ENCODE measurements around the gene SAMSN1. TPM values are rescaled to one million over a fixed set of nuclear protein-coding genes. Genes with fewer than 3 reads are reported as not detected.
"Not testable (repeated sequence)": the region's sequence is repeated elsewhere in the genome, so short reads cannot be mapped to it uniquely, and the experiment has no call there.

The SAMSN1 gene
- total and polyA plus RNA-seq, 8 donors = 1.6 to 21.6 (median 11.1) TPM; not detected in 1

- WGBS, 5 donors = 68 to 75% (median 73%) methylated on average over 5 of the region's 5 CpGs
- intact Hi-C loops (cut with DNase I; ENCODE audit: low total_unique reads) = no loop called here
- H3K4me3 ChIP-seq = no peak overlapping the region
- H3K4me1 ChIP-seq = peaks cover 0 to 23% (median 0%) of the 10 kb centered on the region in 4 donors
- peak overlapping the region in 2 of 5 donors; percentile 32 to 44 for H3K27ac ChIP-seq
- H3K27me3 ChIP-seq = no peaks in the 10 kb centered on the region
- DNase-seq = peak in 1 of 2 donors; percentile 14
- H3K36me3 ChIP-seq = no peaks in the 10 kb centered on the region
- H3K9me3 ChIP-seq = no peaks in the 10 kb centered on the region
- no peak for TF ChIP-seq CTCF (IDR thresholded peaks at IDR 0.05)
- TF ChIP-seq EP300 (IDR thresholded peaks at IDR 0.05) = no peak
- TF ChIP-seq POLR2A (IDR thresholded peaks at IDR 0.05) = no peak
- TF ChIP-seq POLR2AphosphoS5 (IDR thresholded peaks at IDR 0.05) = no peak
Observed at GRCh38 chr21:14523234-14523633, 22.9 kb downstream of the SAMSN1 start.

GRCh38 chr21:14522736-14523135 lies 23.4 kb downstream of the SAMSN1 start:
- peaks cover 0 to 22% (median 0%) of the 10 kb centered on the region in 4 donors for H3K4me1 ChIP-seq
- H3K27ac ChIP-seq = peak overlapping the region in 2 of 5 donors; percentile 32 to 44
- no peak for DNase-seq
- no peak for TF ChIP-seq POLR2AphosphoS5 (IDR thresholded peaks at IDR 0.05)
- 70 to 95% (median 82%) methylated on average over 2 of the region's 2 CpGs for WGBS, 5 donors
- no peaks in the 10 kb centered on the region for H3K27me3 ChIP-seq
- no peak overlapping the region for H3K4me3 ChIP-seq
- H3K9me3 ChIP-seq = no peaks in the 10 kb centered on the region
- no peaks in the 10 kb centered on the region for H3K36me3 ChIP-seq
- intact Hi-C loops (cut with DNase I; ENCODE audit: low total_unique reads) = no loop called here

GRCh38 chr21:14520535-14520934 lies 25.6 kb downstream of the SAMSN1 start:
- DNase-seq = no peak
- Histone ChIP-seq H3K36me3 (no peaks in the 10 kb centered on the region), H3K27me3 (no peaks in the 10 kb centered on the region), H3K27ac (peak overlapping the region in 2 of 5 donors; percentile 42 to 57), H3K9me3 (no peaks in the 10 kb centered on the region), H3K4me3 (no peak overlapping the region), H3K4me1 (peaks cover 0 to 5% (median 0%) of the 10 kb centered on the region in 4 donors)
- intact Hi-C loops (cut with DNase I; ENCODE audit: low total_unique reads) = no loop called here
- WGBS, 5 donors = 51 to 60% (median 56%) methylated on average over 7 of the region's 7 CpGs
- no peak for TF ChIP-seq CTCF (IDR thresholded peaks at IDR 0.05)
- no peak for TF ChIP-seq POLR2AphosphoS5 (IDR thresholded peaks at IDR 0.05)
- TF ChIP-seq POLR2A (IDR thresholded peaks at IDR 0.05) = no peak
- TF ChIP-seq EP300 (IDR thresholded peaks at IDR 0.05) = no peak

- no peak for DNase-seq
- no peak overlapping the region for H3K4me3 ChIP-seq
- WGBS, 5 donors = 73 to 85% (median 74%) methylated on average over 1 of the region's 1 CpG
- H3K4me1 ChIP-seq = peaks cover 0 to 5% (median 0%) of the 10 kb centered on the region in 4 donors
- TF ChIP-seq EP300 (IDR thresholded peaks at IDR 0.05) (no peak), CTCF (IDR thresholded peaks at IDR 0.05) (no peak), POLR2A (IDR thresholded peaks at IDR 0.05) (no peak), POLR2AphosphoS5 (IDR thresholded peaks at IDR 0.05) (no peak)
- no peaks in the 10 kb centered on the region for H3K9me3 ChIP-seq
- H3K27me3 ChIP-seq = no peaks in the 10 kb centered on the region
- H3K27ac ChIP-seq = no peak overlapping the region
- intact Hi-C loops (cut with DNase I; ENCODE audit: low total_unique reads) = no loop called here
- H3K36me3 ChIP-seq = no peaks in the 10 kb centered on the region
Observed at GRCh38 chr21:14519000-14519399, 27.1 kb downstream of the SAMSN1 start.

GRCh38 chr21:14513804-14514203 lies 32.3 kb downstream of the SAMSN1 start:
- no peak for DNase-seq
- Histone ChIP-seq H3K27ac (no peak overlapping the region), H3K27me3 (no peaks in the 10 kb centered on the region), H3K4me3 (no peak overlapping the region), H3K9me3 (peaks cover 0 to 5% (median 0%) of the 10 kb centered on the region in 4 donors), H3K36me3 (peaks cover 0 to 19% (median 2%) of the 10 kb centered on the region in 4 donors), H3K4me1 (no peaks in the 10 kb centered on the region)
- WGBS, 5 donors = 86 to 98% (median 93%) methylated on average over 1 of the region's 1 CpG
- intact Hi-C loops (cut with DNase I; ENCODE audit: low total_unique reads) = no loop called here
- no peak for TF ChIP-seq EP300 (IDR thresholded peaks at IDR 0.05)
- TF ChIP-seq POLR2A (IDR thresholded peaks at IDR 0.05) = no peak
- no peak for TF ChIP-seq CTCF (IDR thresholded peaks at IDR 0.05)
- TF ChIP-seq POLR2AphosphoS5 (IDR thresholded peaks at IDR 0.05) = no peak

- 72 to 83% (median 78%) methylated on average over 2 of the region's 2 CpGs for WGBS, 5 donors
- H3K36me3 ChIP-seq = peaks cover 0 to 28% (median 2%) of the 10 kb centered on the region in 4 donors
- H3K4me3 ChIP-seq; H3K4me1 ChIP-seq; DNase-seq; H3K9me3 ChIP-seq; H3K27me3 ChIP-seq; H3K27ac ChIP-seq; intact Hi-C loops (cut with DNase I; ENCODE audit: low total_unique reads): not testable (repeated sequence)
Observed at GRCh38 chr21:14506859-14507457, 39.2 kb downstream of the SAMSN1 start.

Data from stomach (tissue), 9 donors.